GM12874 (cell line): ENCODE data around the gene LCT.

Experiments
- CTCF ChIP-seq: IDR thresholded peaks from 2 replicates; pipeline ENCODE4 v1.5.1; 2011; ENCODE audit warnings: low read depth, mild to moderate bottlenecking, control low read depth, low read length, moderate library complexity; ENCODE audit not compliant: insufficient read depth

Gene LCT

GRCh38 chr2:135845257-135845656, 8.3 kb upstream of the LCT start:
- TF ChIP-seq CTCF: no peak

- no peak for TF ChIP-seq CTCF
Observed at GRCh38 chr2:135844301-135844895, 7.4 kb upstream of the LCT start.

GRCh38 chr2:135843671-135844070, 6.7 kb upstream of the LCT start:
- TF ChIP-seq CTCF: no peak

- TF ChIP-seq CTCF: no peak
Observed at GRCh38 chr2:135840601-135841000, 3.6 kb upstream of the LCT start.

- no peak for TF ChIP-seq CTCF
Observed at GRCh38 chr2:135839713-135840112, 2.7 kb upstream of the LCT start.

GRCh38 chr2:135838502-135838901, 1.5 kb upstream of the LCT start:
- no peak for TF ChIP-seq CTCF

- no peak for TF ChIP-seq CTCF
Observed at GRCh38 chr2:135832891-135833290, 4.1 kb downstream of the LCT start.
